ENCODE measurements around the gene PFN3.

PFN3 gene

GRCh38 chr5:177437623-177438022, 37.2 kb upstream of the PFN3 start:
- no peak for DNase-seq

- DNase-seq: no peak
Observed at GRCh38 chr5:177435847-177436536, 35.5 kb upstream of the PFN3 start.

GRCh38 chr5:177434942-177435738, 34.7 kb upstream of the PFN3 start:
- no peak for DNase-seq

DNA sequence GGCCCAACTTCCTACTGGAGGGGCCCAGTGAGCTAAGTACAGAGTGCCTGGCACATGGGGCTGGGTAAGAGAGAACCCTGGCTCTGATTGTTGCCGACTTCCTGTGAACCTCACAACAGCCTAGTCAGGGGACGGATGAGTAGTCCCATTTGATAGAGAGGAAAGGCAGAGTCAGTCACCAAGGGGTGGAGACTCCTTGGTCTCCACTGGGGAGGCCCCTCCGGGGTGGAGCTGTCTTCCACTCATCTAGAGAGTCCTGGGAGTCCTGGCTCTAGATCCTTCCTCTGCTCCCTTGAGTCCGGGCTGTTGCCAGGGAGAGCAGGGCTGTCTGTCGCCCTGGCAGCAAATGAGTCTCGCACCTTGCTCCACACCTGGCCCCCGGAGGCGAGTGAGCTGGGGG, 34.0 kb upstream of the PFN3 start:
- peak; percentile 42 for DNase-seq

GRCh38 chr5:177433658-177434217, 33.3 kb upstream of the PFN3 start:
- no peak for DNase-seq

- DNase-seq: no peak
Observed at GRCh38 chr5:177432839-177433657, 32.6 kb upstream of the PFN3 start.

DNA sequence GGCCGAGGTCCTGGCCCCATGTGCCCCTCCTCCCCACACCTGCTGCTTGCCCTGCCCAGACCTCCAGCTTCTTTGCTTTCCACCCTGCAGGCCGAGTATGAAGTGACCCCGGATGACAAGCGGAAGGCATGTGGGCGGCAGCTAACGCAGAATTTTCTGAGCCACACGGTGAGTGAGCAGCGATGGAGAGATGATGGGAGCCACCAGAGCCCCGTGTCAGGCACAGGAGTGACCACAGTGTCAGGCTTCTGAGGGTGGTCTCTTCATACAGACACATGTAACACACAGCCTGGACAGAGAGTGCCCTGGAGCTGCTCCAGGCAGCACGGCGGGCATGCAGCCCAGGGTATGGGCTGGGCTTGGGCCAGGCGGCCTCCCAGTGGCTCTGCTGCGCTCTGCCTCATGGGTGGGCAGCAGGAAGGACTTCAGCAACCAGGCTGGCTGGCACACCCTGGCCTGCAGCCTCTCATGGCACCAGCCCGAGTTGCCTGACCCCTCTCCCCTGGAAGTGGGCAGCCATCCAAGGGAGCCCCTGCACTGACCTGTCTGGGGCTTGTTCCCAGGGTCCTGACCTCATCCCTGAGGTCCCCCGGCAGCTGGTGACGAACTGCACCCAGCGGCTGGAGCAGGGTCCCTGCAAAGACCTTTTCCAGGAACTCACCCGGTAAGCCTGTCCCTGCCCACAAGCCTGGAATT, 31.8 kb upstream of the PFN3 start:
- no peak for DNase-seq

DNA sequence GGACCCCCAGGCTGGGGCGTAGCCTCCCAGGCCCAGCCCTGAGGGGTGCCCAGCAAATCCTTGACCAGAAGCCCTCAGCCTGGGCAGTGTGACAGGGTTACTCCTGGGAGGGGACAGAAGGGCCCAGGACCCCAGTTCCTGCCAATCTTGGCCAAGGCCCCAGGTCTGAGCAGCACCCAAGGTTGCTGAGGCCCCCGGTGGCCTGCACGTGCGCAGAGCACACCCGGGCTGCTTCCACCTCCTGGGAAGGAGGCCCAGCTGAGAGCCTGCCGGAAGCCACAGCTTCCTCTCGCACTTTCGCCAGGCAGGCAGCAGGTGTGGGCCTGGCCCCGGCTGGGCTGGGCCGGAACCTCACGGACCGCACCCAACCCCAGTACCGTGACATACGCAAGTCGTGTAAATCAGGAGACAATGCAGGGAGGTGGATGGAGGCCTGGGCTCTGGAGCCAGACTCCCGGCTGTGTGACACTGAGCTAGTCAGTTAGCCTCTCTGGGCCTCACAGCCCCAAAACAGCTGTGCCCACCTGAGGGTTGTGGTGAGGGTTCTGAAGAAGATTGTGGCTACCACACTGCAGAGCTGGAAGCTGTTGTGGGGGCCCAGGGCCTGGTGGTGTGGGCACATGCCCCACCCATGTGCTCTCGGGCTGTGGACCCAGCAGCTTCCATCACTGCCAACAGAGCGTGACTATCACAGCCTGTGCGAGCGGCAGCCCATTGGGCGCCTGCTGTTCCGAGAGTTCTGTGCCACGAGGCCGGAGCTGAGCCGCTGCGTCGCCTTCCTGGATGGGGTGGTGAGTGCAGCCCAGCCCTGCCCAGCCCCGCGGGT, 31.1 kb upstream of the PFN3 start:
- peak; percentile 46 for DNase-seq

GRCh38 chr5:177430972-177431316, 30.5 kb upstream of the PFN3 start:
- no peak for DNase-seq

DNA sequence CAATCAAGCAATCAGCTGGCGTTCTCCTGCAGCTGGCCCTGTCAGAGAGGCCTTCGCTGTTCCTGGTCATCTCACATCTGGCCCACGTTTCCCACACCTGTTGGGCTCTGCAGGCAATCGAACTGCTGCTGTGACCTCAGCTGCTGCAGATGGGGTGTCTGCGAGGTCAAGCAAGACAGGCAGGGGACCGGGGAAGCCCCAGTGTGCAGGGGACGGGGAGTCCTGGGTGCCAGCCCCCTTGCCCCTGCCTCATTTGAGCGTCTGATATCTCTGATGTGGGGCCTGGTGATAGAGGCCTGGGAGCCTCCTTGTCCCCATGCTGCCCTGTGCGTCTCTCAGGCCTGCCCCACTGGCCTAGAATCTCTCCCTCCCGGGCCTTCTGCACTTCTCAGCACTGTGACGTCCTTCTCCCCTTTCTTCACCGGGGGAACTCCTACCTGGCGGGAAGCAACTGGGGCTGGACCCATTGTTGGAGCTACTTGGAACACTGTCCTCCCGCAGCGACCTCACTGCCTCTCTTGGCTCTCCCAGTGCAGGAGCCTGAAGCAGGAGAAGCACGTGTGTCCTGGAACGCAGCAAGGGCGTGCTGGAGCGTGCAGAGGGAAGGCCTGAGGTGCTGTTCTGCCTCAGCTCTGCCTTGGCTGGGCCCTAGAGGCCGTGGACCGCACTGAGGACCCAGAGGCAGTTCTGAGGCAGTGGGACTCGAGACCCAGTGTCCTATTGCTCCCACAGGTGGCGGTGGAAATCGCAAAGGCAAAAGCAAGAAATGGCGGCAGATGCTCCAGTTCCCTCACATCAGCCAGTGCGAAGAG, 29.9 kb upstream of the PFN3 start:
- DNase-seq: no peak

DNA sequence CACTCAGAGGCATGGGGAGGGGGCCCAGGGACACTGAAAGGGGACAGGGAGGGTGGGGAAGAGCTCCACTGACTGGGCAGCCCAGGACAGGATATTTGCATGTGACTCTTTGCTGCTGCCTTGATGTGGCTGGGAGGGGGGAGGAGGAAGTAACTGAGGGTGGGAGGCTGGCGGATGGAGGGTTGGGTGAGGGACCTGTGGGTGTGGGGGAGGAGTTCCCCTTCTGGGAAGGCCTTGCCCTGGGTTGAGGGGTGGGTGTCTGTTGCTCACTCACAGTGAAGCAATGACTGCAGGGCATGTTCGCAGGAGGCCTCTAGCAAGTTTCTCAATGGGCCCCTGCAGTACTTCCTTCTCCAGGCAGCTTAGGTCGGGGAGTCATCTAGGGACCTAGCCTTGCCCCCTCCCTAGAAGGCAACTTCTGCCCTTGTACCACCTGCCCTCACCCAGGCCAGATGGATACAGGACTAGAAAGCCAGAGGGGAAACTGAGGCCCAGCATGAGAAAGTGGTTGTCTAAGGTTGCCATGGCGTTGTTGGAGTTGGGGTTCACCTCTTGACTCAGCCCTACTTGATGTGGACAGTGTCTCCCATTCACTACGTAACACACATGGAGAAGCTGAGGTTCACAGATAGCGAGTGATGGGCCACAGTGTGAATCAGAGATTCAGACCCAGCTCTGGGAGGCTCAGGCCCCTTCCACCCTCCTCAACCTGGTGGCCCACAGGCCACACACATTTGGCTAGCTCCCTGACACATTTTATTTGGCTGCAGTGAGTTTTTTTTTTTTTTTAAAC, 29.0 kb upstream of the PFN3 start:
- peak; percentile 66 for DNase-seq

- no peak for DNase-seq
Observed at GRCh38 chr5:177428574-177429217, 28.2 kb upstream of the PFN3 start.

- DNase-seq: no peak
Observed at GRCh38 chr5:177427919-177428573, 27.6 kb upstream of the PFN3 start.

GRCh38 chr5:177427211-177427822, 26.9 kb upstream of the PFN3 start:
- no peak for DNase-seq

DNA sequence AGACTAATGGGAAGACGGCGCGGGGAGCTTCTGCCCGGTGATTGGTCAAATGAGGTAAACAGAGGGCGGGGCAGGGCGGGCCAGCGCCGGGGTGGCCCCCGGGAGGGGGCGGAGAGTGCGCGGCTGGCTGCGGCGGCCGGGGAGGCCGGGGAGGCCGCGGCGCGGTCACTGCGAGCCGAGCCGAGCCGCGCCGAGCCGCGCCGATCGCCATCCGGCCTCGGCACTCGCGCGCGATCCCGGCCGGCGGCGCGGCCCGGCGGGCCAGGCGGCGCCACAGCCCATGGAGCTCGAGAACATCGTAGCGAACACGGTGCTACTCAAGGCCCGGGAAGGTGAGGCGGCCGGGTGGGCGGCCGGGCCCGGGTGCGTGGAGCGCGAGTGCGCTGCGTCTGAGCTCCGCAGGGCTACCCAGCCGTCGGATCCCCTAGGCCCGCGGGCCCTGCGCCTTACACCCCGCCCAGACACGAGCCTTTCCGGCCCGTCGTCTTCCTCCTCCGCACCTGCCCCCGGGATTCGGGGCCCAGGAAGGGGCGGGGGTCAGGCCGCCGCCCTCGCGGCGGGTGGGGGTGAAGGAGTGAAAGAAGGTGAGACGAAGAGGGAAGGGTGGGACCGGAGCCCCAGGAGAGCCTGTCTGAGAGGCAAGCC, 26.2 kb upstream of the PFN3 start, which contains the start of gene GRK6:
GRK6 (plus strand) TSS at position 111 of the 645 bp plus-strand sequence; CDS start at position 281, 170 bp downstream.
- DNase-seq: peak; percentile 48

DNA sequence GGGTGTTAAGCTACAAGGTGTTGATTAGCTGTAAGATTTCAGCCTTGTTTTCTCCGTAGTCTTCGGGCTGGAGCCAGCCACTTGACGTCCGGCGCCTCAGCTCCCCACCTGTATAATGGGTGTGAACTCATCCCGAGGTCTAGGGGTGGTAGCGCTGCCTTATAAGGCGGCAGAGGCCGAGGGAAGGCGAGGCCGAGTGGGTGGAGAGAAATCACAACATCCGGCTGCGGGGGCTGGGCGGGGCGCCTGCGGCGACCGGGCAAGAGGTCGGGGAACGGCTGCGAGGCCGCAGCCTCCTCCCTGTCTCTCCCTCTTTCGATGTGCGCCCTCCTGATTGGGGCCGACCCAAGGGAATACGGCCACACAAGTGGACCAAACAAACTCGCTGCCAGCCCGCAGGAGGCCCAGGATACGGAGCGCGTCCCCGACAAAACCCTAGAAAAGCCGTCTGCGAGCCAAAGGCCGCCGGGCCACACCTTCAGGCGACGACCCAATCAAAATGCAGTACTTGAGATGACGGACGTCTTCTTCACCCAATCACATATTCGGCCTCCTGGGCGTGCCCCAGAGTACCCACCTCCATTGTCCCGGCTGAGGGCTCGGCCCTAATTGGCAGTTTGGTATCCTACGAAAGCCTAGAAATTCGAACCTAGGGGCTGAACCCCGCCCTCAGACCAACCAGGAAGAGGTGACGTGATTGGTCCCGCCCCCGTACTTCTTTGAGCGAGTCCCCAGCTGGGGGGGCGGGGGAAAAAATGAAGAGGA, 25.5 kb upstream of the PFN3 start:
- DNase-seq: peak; percentile 99

DNA sequence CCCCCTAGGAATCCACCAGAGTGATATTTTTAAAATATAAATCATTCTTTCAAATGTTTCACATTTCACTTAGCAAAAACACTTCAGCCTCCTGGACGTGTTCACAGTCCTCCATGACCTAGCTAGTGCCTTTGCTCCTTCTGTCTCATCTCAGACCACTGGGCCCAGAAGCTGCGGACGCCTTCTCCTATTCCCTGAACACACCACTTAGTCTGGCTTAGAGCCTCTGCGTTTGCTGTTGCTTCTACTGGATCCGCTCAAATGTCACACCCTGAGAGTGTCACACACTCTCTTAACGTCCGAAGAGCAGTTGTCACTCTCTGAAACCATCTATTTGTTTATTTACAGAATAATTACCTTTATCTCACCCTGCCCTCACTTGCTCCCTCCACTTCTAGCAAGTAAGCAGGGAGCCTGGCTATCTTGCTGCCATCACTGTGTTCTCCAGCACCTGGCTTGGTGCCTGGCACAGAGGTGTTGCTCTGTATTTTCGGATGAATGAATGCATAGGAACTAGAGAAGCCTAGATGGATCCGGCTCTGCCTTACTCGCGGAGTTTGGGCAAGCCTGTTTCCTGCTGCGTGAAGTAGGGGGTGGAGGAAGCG, 24.8 kb upstream of the PFN3 start:
- DNase-seq: no peak
